Measurements from ENCODE around the gene KRT6C.
"Not testable (repeated sequence)": the region's sequence is repeated elsewhere in the genome, so short reads cannot be mapped to it uniquely, and the experiment has no call there.

KRT6C gene

GRCh38 chr12:52499806-52500560 is 26.4 kb upstream of the KRT6C start:
- no peak for DNase-seq

GRCh38 chr12:52498946-52499345 is 25.3 kb upstream of the KRT6C start:
- no peak for DNase-seq

GRCh38 chr12:52497975-52498374 is 24.4 kb upstream of the KRT6C start:
- DNase-seq: no peak

- peak; percentile 65 for DNase-seq
These were observed 23.0 kb upstream of the KRT6C start for GRCh38 chr12:52496590-52497071.

GRCh38 chr12:52496054-52496453 is 22.4 kb upstream of the KRT6C start:
- DNase-seq: peak; percentile 90

GRCh38 chr12:52495389-52495788 is 21.8 kb upstream of the KRT6C start:
- DNase-seq: peak; percentile 86

- DNase-seq: no peak
These were observed 20.9 kb upstream of the KRT6C start for GRCh38 chr12:52494518-52494917.

- no peak for DNase-seq
These were observed 20.5 kb upstream of the KRT6C start for GRCh38 chr12:52494100-52494499.

- DNase-seq: no peak
These were observed 19.6 kb upstream of the KRT6C start, which contains the start of gene KRT6A for GRCh38 chr12:52493172-52493571. TSS of gene KRT6A (minus strand) at chr12:52493257. CDS start at chr12:52493188, 69 bp downstream.

GRCh38 chr12:52492405-52492804 is 18.8 kb upstream of the KRT6C start:
- DNase-seq: not testable (repeated sequence)

GRCh38 chr12:52491495-52491894 is 17.9 kb upstream of the KRT6C start:
- not testable (repeated sequence) for DNase-seq

- DNase-seq: no peak
These were observed 15.1 kb upstream of the KRT6C start for GRCh38 chr12:52488736-52489135.

- not testable (repeated sequence) for DNase-seq
These were observed 14.3 kb upstream of the KRT6C start for GRCh38 chr12:52487744-52488443.

GRCh38 chr12:52487211-52487610 is 13.6 kb upstream of the KRT6C start:
- DNase-seq: no peak

- DNase-seq: no peak
These were observed 12.8 kb upstream of the KRT6C start for GRCh38 chr12:52486166-52487105.

GRCh38 chr12:52480073-52480472 is 6.5 kb upstream of the KRT6C start:
- DNase-seq: no peak

- DNase-seq: no peak
These were observed 4.0 kb upstream of the KRT6C start for GRCh38 chr12:52477651-52478050.

GRCh38 chr12:52474212-52474611 is 607 bp upstream of the KRT6C start:
- DNase-seq: no peak

GRCh38 chr12:52469853-52470252 is 3.8 kb downstream of the KRT6C start:
- no peak for DNase-seq

- DNase-seq: no peak
These were observed 8.7 kb downstream of the KRT6C start for GRCh38 chr12:52464897-52465296.

GRCh38 chr12:52461693-52462092 is 11.9 kb downstream of the KRT6C start:
- no peak for DNase-seq

- DNase-seq: no peak
These were observed 14.7 kb downstream of the KRT6C start for GRCh38 chr12:52458861-52459260.

- DNase-seq: no peak
These were observed 17.8 kb downstream of the KRT6C start for GRCh38 chr12:52455821-52456220.
